Mesodermal cell (in vitro differentiated cells): ENCODE measurements around the gene TMEM171.
A peak's percentile ranks its signal among the peaks of the same experiment; 100 is the strongest.

Experiments
- H3K27ac ChIP-seq: 2 replicates; pipeline ENCODE4 v1.7.0; 2013; ENCODE audit warnings: mild to moderate bottlenecking, low read depth, low read length, moderate library complexity; ENCODE audit not compliant: severe bottlenecking
- H3K36me3 ChIP-seq: 2 replicates; pipeline ENCODE4 v1.7.1; 2013; ENCODE audit warnings: mild to moderate bottlenecking, low read length, moderate library complexity; ENCODE audit not compliant: control insufficient read depth, insufficient read depth
- H3K4me1 ChIP-seq: one replicate; pipeline ENCODE4 v1.7.1; 2013; ENCODE audit warnings: mild to moderate bottlenecking, low read length; ENCODE audit not compliant: insufficient read depth, control insufficient read depth, poor library complexity, severe bottlenecking
- H3K4me3 ChIP-seq: 2 replicates; pipeline ENCODE4 v1.7.0; 2013; ENCODE audit warnings: low read length, control low read depth, mild to moderate bottlenecking; ENCODE audit not compliant: insufficient read depth, poor library complexity, severe bottlenecking; ENCODE audit errors: extremely low read depth
- H3K9me3 ChIP-seq: 2 replicates; pipeline ENCODE4 v1.7.1; 2013; ENCODE audit warnings: mild to moderate bottlenecking, low read length, moderate library complexity; ENCODE audit not compliant: control insufficient read depth
- WGBS, 2 experiments: methylation state at CpG; one replicate each; pipeline ENCODE4 v1.1.5; 2013; ENCODE audit warnings: missing lambda C conversion rate in 2 of 2; ENCODE audit not compliant: insufficient coverage in 2 of 2; 5-methylcytosine and 5-hydroxymethylcytosine counted together

The TMEM171 gene

GRCh38 chr5:73104326-73104725, 16.0 kb upstream of the TMEM171 start:
- WGBS, 2 experiments, result 83% methylated on average over 1 of the region's 1 CpG; no CpG with 5 or more reads in 1 of the 2 experiments
- no peak overlapping the region for H3K4me3 ChIP-seq
- H3K27ac ChIP-seq, result no peak overlapping the region

GRCh38 chr5:73106335-73106734, 14.0 kb upstream of the TMEM171 start:
- Histone ChIP-seq H3K9me3 (no peaks in the 10 kb centered on the region), H3K27ac (no peak overlapping the region), H3K4me1 (no peaks in the 10 kb centered on the region), H3K4me3 (no peak overlapping the region), H3K36me3 (no peaks in the 10 kb centered on the region)

More at GRCh38 chr5:73104326-73104725, 16.0 kb upstream of the TMEM171 start:
- Histone ChIP-seq H3K9me3 (no peaks in the 10 kb centered on the region), H3K4me1 (no peaks in the 10 kb centered on the region), H3K36me3 (no peaks in the 10 kb centered on the region)

- WGBS, 2 experiments, result 100% methylated on average over 1 of the region's 1 CpG; no CpG with 5 or more reads in 1 of the 2 experiments
- Histone ChIP-seq H3K4me3 (no peak overlapping the region), H3K36me3 (no peaks in the 10 kb centered on the region)
These were observed 10.2 kb upstream of the TMEM171 start for GRCh38 chr5:73110190-73110589.

GRCh38 chr5:73111536-73111935, 8.8 kb upstream of the TMEM171 start:
- WGBS, 2 experiments, result 80% methylated on average over 1 of the region's 1 CpG; no CpG with 5 or more reads in 1 of the 2 experiments
- Histone ChIP-seq H3K4me3 (no peak overlapping the region), H3K4me1 (peaks cover 14% of the 10 kb centered on the region), H3K27ac (no peak overlapping the region), H3K36me3 (no peaks in the 10 kb centered on the region), H3K9me3 (no peaks in the 10 kb centered on the region)

More at GRCh38 chr5:73110190-73110589, 10.2 kb upstream of the TMEM171 start:
- Histone ChIP-seq H3K27ac (no peak overlapping the region), H3K4me1 (peaks cover 4% of the 10 kb centered on the region), H3K9me3 (no peaks in the 10 kb centered on the region)

- peaks cover 14% of the 10 kb centered on the region for H3K4me1 ChIP-seq
- H3K27ac ChIP-seq, result no peak overlapping the region
- peaks cover 1% of the 10 kb centered on the region for H3K9me3 ChIP-seq
- H3K36me3 ChIP-seq, result no peaks in the 10 kb centered on the region
- no peak overlapping the region for H3K4me3 ChIP-seq
- 88 to 100% methylated on average over 1 of the region's 1 CpG for WGBS, 2 experiments
These were observed 8.0 kb upstream of the TMEM171 start for GRCh38 chr5:73112359-73112758.

- H3K27ac ChIP-seq, result no peak overlapping the region
- H3K4me1 ChIP-seq, result peaks cover 14% of the 10 kb centered on the region
- H3K36me3 ChIP-seq, result no peaks in the 10 kb centered on the region
- H3K9me3 ChIP-seq, result peaks cover 4% of the 10 kb centered on the region
- H3K4me3 ChIP-seq, result no peak overlapping the region
- 66 to 90% methylated on average over 2 of the region's 3 CpGs for WGBS, 2 experiments
These were observed 6.2 kb upstream of the TMEM171 start for GRCh38 chr5:73114044-73114688.

GRCh38 chr5:73115399-73116051, 4.8 kb upstream of the TMEM171 start:
- no peaks in the 10 kb centered on the region for H3K36me3 ChIP-seq
- peaks cover 14% of the 10 kb centered on the region for H3K4me1 ChIP-seq
- peak overlapping the region; percentile 55 for H3K27ac ChIP-seq
- H3K9me3 ChIP-seq, result peaks cover 4% of the 10 kb centered on the region
- H3K4me3 ChIP-seq, result no peak overlapping the region
- WGBS, 2 experiments, result 78 to 100% methylated on average over 2 to 3 of the region's 4 CpGs

GRCh38 chr5:73116506-73116905, 3.9 kb upstream of the TMEM171 start:
- H3K27ac ChIP-seq, result no peak overlapping the region
- H3K9me3 ChIP-seq, result peaks cover 4% of the 10 kb centered on the region
- H3K4me3 ChIP-seq, result no peak overlapping the region
- no peaks in the 10 kb centered on the region for H3K36me3 ChIP-seq
- WGBS, 2 experiments, result 86 to 90% methylated on average over 2 of the region's 2 CpGs
- H3K4me1 ChIP-seq, result peaks cover 18% of the 10 kb centered on the region

- Histone ChIP-seq H3K4me3 (no peak overlapping the region), H3K9me3 (peaks cover 4% of the 10 kb centered on the region), H3K27ac (no peak overlapping the region), H3K36me3 (no peaks in the 10 kb centered on the region), H3K4me1 (peaks cover 18% of the 10 kb centered on the region)
- 83% methylated on average over 2 of the region's 3 CpGs; no CpG with 5 or more reads in 1 of the 2 experiments for WGBS, 2 experiments
These were observed 3.2 kb upstream of the TMEM171 start for GRCh38 chr5:73117088-73117740.

GRCh38 chr5:73118391-73118973, 1.9 kb upstream of the TMEM171 start:
- Histone ChIP-seq H3K36me3 (no peaks in the 10 kb centered on the region), H3K9me3 (peaks cover 4% of the 10 kb centered on the region), H3K4me3 (no peak overlapping the region), H3K27ac (no peak overlapping the region), H3K4me1 (peaks cover 18% of the 10 kb centered on the region)
- WGBS, 2 experiments, result 92 to 95% methylated on average over 3 to 4 of the region's 5 CpGs
